NOMO-1 (cell line): ENCODE data around the gene SPNS3.

Experiments
- DNase-seq, 2 experiments: peaks; one replicate each; lab custom pipeline; 2025; ENCODE audit not compliant: unreplicated experiment in 2 of 2; lab: John Stamatoyannopoulos, UW

SPNS3 gene

GRCh38 chr17:4506892-4507291 lies 73.2 kb downstream of the SPNS3 start:
- no peak for DNase-seq

- no peak for DNase-seq
Measured at GRCh38 chr17:4507361-4508111, 73.8 kb downstream of the SPNS3 start.

- DNase-seq, result no peak
Measured at GRCh38 chr17:4508207-4508606, 74.5 kb downstream of the SPNS3 start.

GRCh38 chr17:4509401-4509800 lies 75.7 kb downstream of the SPNS3 start:
- no peak for DNase-seq

- no peak for DNase-seq
Measured at GRCh38 chr17:4509923-4510617, 76.3 kb downstream of the SPNS3 start.

GRCh38 chr17:4510618-4510941 lies 76.8 kb downstream of the SPNS3 start:
- DNase-seq, result no peak

GRCh38 chr17:4511199-4511932 lies 77.6 kb downstream of the SPNS3 start:
- DNase-seq, result peak; percentile 55 to 56

- no peak for DNase-seq
Measured at GRCh38 chr17:4512156-4513112, 78.7 kb downstream of the SPNS3 start.

- DNase-seq, result no peak
Measured at GRCh38 chr17:4513113-4514032, 79.6 kb downstream of the SPNS3 start.

GRCh38 chr17:4514206-4514605 lies 80.5 kb downstream of the SPNS3 start:
- DNase-seq, result no peak

GRCh38 chr17:4514779-4515178 lies 81.0 kb downstream of the SPNS3 start:
- DNase-seq, result no peak

- no peak for DNase-seq
Measured at GRCh38 chr17:4515501-4515900, 81.8 kb downstream of the SPNS3 start.

- DNase-seq, result no peak
Measured at GRCh38 chr17:4516735-4517134, 83.0 kb downstream of the SPNS3 start.

GRCh38 chr17:4518901-4519300 lies 85.2 kb downstream of the SPNS3 start:
- DNase-seq, result no peak

GRCh38 chr17:4519361-4519788 lies 85.6 kb downstream of the SPNS3 start:
- no peak for DNase-seq

- DNase-seq, result no peak
Measured at GRCh38 chr17:4520060-4520893, 86.5 kb downstream of the SPNS3 start.

GRCh38 chr17:4520894-4521600 lies 87.3 kb downstream of the SPNS3 start:
- DNase-seq, result no peak

GRCh38 chr17:4522661-4523060 lies 88.9 kb downstream of the SPNS3 start:
- no peak for DNase-seq
